SK-N-MC (cell line): ENCODE data around the gene RNF41.

Experiments used
- EZH2 ChIP-seq: fragments of 200-600 bp; sonication (generic); IDR thresholded peaks from one replicate; pipeline ENCODE4 v1.6.1; 2017; ENCODE audit warnings: antibody characterized with exemption
- FOXP2 ChIP-seq: optimal IDR thresholded peaks from 2 replicates; pipeline ENCODE3; 2011; ENCODE audit warnings: mild to moderate bottlenecking, moderate library complexity; ENCODE audit not compliant: insufficient read depth; ENCODE audit errors: extremely low read length, control extremely low read depth
- POLR2AphosphoS5 ChIP-seq: IDR thresholded peaks from 2 replicates; pipeline ENCODE4 v1.6.1; 2012; ENCODE audit warnings: mild to moderate bottlenecking, low read depth, low read length, borderline replicate concordance

GRCh38 chr12:56260380-56260779 is 38.7 kb upstream of the RNF41 start:
- TF ChIP-seq POLR2AphosphoS5 (no peak), FOXP2 (no peak), EZH2 (no peak)
